ENCODE results near the gene ARL6IP5. TPM values are rescaled to one million over a fixed set of nuclear protein-coding genes. Genes with fewer than 3 reads are reported as not detected.

The ARL6IP5 gene
- polyA plus RNA-seq, 3 donors, result 69.3 to 458 (median 430) TPM

DNA sequence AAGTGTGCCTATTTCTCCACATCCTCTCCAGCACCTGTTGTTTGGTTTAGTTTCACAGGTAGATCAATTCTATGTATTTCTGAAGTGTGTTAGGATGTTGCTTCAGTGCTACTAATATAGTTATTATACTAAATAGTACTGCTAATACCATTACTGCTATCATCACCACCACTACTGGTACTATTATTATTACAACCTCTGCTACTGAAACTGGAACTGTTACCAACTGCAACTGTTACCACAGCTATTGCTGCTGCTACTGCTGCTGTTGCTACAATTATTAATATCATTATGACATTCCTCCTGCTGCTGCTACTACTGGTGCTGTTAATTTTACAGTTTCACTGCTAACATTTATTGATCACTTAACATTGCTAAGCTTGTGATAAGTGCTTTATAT lies 46.0 kb downstream of the ARL6IP5 start:
- Histone ChIP-seq H3K27ac (ENCODE audit: low read depth in 1 of 2, low read length in 2 of 2) (no peak overlapping the region), H3K27me3 (ENCODE audit: control insufficient read depth in 2 of 2, insufficient read depth in 2 of 2, low read length in 2 of 2) (no peaks in the 10 kb centered on the region), H3K4me2 (replicated peaks; ENCODE audit: extremely low read depth, low read length, poor library complexity, severe bottlenecking) (no peak overlapping the region), H3K79me2 (ENCODE audit: insufficient read depth, low read length) (no peaks in the 10 kb centered on the region), H2AFZ (ENCODE audit: insufficient read depth, low read depth, low read length, poor library complexity, severe bottlenecking) (no peak overlapping the region), H3K9ac (ENCODE audit: insufficient read depth, low read length, poor library complexity, severe bottlenecking) (no peak overlapping the region), H3K9me3 (replicated peaks in 1 of 2; ENCODE audit: control insufficient read depth in 1 of 2, insufficient read depth in 1 of 2, low read length in 2 of 2) (peaks cover 0 to 4% of the 10 kb centered on the region in 2 donors), H3K4me3 (replicated peaks in 1 of 3; ENCODE audit: low read depth in 2 of 3, low read length in 3 of 3) (no peak overlapping the region), H3K36me3 (replicated peaks in 1 of 2; ENCODE audit: control insufficient read depth in 1 of 2, insufficient read depth in 2 of 2, low read length in 2 of 2) (no peaks in the 10 kb centered on the region), H3K4me1 (ENCODE audit: control insufficient read depth in 1 of 2, insufficient read depth in 2 of 2, low read length in 2 of 2) (no peaks in the 10 kb centered on the region), H4K20me1 (ENCODE audit: insufficient read depth, low read length) (no peaks in the 10 kb centered on the region)
- H3K36me3 Mint-ChIP-seq, result no peaks in the 10 kb centered on the region
- peaks cover 0 to 5% (median 4%) of the 10 kb centered on the region in 7 donors for H3K9me3 Mint-ChIP-seq
- H3K27me3 Mint-ChIP-seq (ENCODE audit: low read depth in 3 of 3), result peaks cover 0 to 3% (median 2%) of the 10 kb centered on the region in 3 donors
- no peak overlapping the region for H3K4me3 Mint-ChIP-seq
- H3K4me1 Mint-ChIP-seq, result no peaks in the 10 kb centered on the region
- intact Hi-C loops (cut with micrococcal nuclease), result no loop called here
- TF ChIP-seq, protein P1, sequence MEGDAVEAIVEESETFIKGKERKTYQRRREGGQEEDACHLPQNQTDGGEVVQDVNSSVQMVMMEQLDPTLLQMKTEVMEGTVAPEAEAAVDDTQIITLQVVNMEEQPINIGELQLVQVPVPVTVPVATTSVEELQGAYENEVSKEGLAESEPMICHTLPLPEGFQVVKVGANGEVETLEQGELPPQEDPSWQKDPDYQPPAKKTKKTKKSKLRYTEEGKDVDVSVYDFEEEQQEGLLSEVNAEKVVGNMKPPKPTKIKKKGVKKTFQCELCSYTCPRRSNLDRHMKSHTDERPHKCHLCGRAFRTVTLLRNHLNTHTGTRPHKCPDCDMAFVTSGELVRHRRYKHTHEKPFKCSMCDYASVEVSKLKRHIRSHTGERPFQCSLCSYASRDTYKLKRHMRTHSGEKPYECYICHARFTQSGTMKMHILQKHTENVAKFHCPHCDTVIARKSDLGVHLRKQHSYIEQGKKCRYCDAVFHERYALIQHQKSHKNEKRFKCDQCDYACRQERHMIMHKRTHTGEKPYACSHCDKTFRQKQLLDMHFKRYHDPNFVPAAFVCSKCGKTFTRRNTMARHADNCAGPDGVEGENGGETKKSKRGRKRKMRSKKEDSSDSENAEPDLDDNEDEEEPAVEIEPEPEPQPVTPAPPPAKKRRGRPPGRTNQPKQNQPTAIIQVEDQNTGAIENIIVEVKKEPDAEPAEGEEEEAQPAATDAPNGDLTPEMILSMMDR (IDR thresholded peaks at IDR 0.05), result no peak
- DNase-seq, result no peak
- no peak overlapping the region for H3K27ac Mint-ChIP-seq

DNA sequence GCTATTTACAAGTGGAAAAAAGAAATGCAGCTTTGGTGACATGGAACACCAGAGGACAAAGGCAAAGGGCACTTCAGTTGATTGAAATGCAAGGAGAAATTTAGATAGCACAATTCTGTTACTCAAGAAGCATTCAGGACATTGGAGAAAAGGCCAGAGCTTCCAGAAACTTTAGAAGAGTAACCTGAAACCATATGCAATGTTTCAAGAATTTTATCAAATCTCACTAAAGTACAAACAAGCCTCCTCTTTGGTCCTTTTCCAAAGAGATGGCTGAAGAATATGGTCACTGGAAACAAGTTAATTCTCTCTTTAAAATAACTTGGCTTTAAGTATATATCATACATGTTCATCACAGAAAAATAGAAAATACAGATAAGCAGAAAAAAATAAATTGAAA lies 52.3 kb downstream of the ARL6IP5 start:
- no peak overlapping the region for H3K4me3 Mint-ChIP-seq
- TF ChIP-seq, protein P1 (IDR thresholded peaks at IDR 0.05), result no peak

More for the DNA sequence above, 52.3 kb downstream of the ARL6IP5 start:
- no peak for DNase-seq
- no peak overlapping the region for H3K9ac ChIP-seq (ENCODE audit: insufficient read depth, low read length, poor library complexity, severe bottlenecking)
- no peaks in the 10 kb centered on the region for H3K4me1 Mint-ChIP-seq
- H3K27ac ChIP-seq (ENCODE audit: low read depth in 1 of 2, low read length in 2 of 2), result no peak overlapping the region
- intact Hi-C loops (cut with micrococcal nuclease), result no loop called here
- H2AFZ ChIP-seq (ENCODE audit: insufficient read depth, low read depth, low read length, poor library complexity, severe bottlenecking), result no peak overlapping the region
- no peak overlapping the region for H3K4me2 ChIP-seq (replicated peaks; ENCODE audit: extremely low read depth, low read length, poor library complexity, severe bottlenecking)
- peaks cover 3 to 5% (median 3%) of the 10 kb centered on the region in 3 donors for H3K27me3 Mint-ChIP-seq (ENCODE audit: low read depth in 3 of 3)
- no peaks in the 10 kb centered on the region for H3K36me3 Mint-ChIP-seq
- H4K20me1 ChIP-seq (ENCODE audit: insufficient read depth, low read length), result no peaks in the 10 kb centered on the region
- peaks cover 0 to 4% of the 10 kb centered on the region in 2 donors for H3K9me3 ChIP-seq (replicated peaks in 1 of 2; ENCODE audit: control insufficient read depth in 1 of 2, insufficient read depth in 1 of 2, low read length in 2 of 2)
- no peaks in the 10 kb centered on the region for H3K36me3 ChIP-seq (replicated peaks in 1 of 2; ENCODE audit: control insufficient read depth in 1 of 2, insufficient read depth in 2 of 2, low read length in 2 of 2)
- no peaks in the 10 kb centered on the region for H3K4me1 ChIP-seq (ENCODE audit: control insufficient read depth in 1 of 2, insufficient read depth in 2 of 2, low read length in 2 of 2)
- H3K4me3 ChIP-seq (replicated peaks in 1 of 3; ENCODE audit: low read depth in 2 of 3, low read length in 3 of 3), result no peak overlapping the region
- no peak overlapping the region for H3K27ac Mint-ChIP-seq
- H3K79me2 ChIP-seq (ENCODE audit: insufficient read depth, low read length), result no peaks in the 10 kb centered on the region
- peaks cover 0 to 5% (median 4%) of the 10 kb centered on the region in 7 donors for H3K9me3 Mint-ChIP-seq
- H3K27me3 ChIP-seq (ENCODE audit: control insufficient read depth in 2 of 2, insufficient read depth in 2 of 2, low read length in 2 of 2), result no peaks in the 10 kb centered on the region
